Lower lobe of right lung (tissue), 2 donors: ENCODE data around the gene CT47A1. TPM values are rescaled to one million over a fixed set of nuclear protein-coding genes. Genes with fewer than 3 reads are reported as not detected.
"Not testable (repeated sequence)": the region's sequence is repeated elsewhere in the genome, so short reads cannot be mapped to it uniquely, and the experiment has no call there.

Experiments
- ATAC-seq, 2 donors: fragments of 200-7000 bp; cut with Tn5 transposase; one replicate each; pipeline ENCODE4 v1.9.1; 2020 to 2022; ENCODE audit warnings: mild to moderate bottlenecking in 2 of 2, moderate library complexity in 2 of 2
- DNase-seq: peaks from one replicate; pipeline ENCODE4 v3.0.0-alpha.2; 2020
- H3K27ac ChIP-seq: fragments of 200-600 bp; one replicate; pipeline ENCODE4 v1.8.0; 2022
- H3K27me3 ChIP-seq: fragments of 200-600 bp; one replicate; pipeline ENCODE4 v1.8.0; 2022; ENCODE audit warnings: low read depth
- H3K36me3 ChIP-seq: fragments of 200-600 bp; one replicate; pipeline ENCODE4 v1.8.0; 2022; ENCODE audit warnings: mild to moderate bottlenecking
- H3K4me1 ChIP-seq: fragments of 200-600 bp; one replicate; pipeline ENCODE4 v1.8.0; 2022
- H3K4me3 ChIP-seq: fragments of 200-600 bp; one replicate; pipeline ENCODE4 v1.8.0; 2022; ENCODE audit warnings: mild to moderate bottlenecking
- H3K9me3 ChIP-seq: fragments of 200-600 bp; one replicate; pipeline ENCODE4 v1.8.0; 2022
- intact Hi-C: fragments of 100-400 bp; cut with DNase I; formaldehyde crosslinking; loops from one replicate; pipeline ENCODE4 v1.11.0; 2022
- total RNA-seq: library from RNA; stranded (reverse); fragmentation: NEBNext Ultra II Directional; extraction: Animal tissue kit (Norgen Biotek cat#: 25700); gene quantifications from one replicate; pipeline ENCODE4 v1.2.1, GENCODE V29; 2021
- TF ChIP-seq, protein P1 (sequence below): fragments of 200-600 bp; IDR thresholded peaks from one replicate; pipeline ENCODE4 v1.8.0; 2022; ENCODE audit warnings: antibody characterized with exemption, mild to moderate bottlenecking
- donor health status: DM: no; HTN: yes; CAD: no; lungs with severe emphysema.

CT47A1 gene
- total RNA-seq, 1 donor from 2014 or later, result not detected

DNA sequence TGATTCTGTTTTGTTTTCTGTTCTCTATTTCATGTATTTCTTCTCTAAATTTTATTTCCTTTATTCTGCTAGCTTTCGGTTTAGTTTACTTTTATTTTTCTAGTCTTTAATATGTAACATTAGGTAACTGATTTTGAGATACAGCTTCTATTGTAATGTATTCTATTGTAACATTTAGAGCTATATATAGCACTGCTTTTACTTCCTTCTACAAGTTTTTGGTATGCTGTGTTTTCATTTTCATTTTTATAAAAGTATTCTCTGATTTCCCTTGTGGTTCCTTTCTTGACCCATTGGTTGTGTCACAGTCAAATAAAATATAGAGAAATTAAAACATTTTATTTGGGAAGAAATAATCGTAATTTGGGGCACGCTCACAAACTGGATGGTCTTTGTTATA lies 13.9 kb upstream of the CT47A1 start:
- Histone ChIP-seq H3K4me3 (no peak overlapping the region), H3K9me3 (no peaks in the 10 kb centered on the region), H3K36me3 (no peaks in the 10 kb centered on the region), H3K27me3 (no peaks in the 10 kb centered on the region), H3K27ac (no peak overlapping the region), H3K4me1 (no peaks in the 10 kb centered on the region)
- TF ChIP-seq, protein P1, sequence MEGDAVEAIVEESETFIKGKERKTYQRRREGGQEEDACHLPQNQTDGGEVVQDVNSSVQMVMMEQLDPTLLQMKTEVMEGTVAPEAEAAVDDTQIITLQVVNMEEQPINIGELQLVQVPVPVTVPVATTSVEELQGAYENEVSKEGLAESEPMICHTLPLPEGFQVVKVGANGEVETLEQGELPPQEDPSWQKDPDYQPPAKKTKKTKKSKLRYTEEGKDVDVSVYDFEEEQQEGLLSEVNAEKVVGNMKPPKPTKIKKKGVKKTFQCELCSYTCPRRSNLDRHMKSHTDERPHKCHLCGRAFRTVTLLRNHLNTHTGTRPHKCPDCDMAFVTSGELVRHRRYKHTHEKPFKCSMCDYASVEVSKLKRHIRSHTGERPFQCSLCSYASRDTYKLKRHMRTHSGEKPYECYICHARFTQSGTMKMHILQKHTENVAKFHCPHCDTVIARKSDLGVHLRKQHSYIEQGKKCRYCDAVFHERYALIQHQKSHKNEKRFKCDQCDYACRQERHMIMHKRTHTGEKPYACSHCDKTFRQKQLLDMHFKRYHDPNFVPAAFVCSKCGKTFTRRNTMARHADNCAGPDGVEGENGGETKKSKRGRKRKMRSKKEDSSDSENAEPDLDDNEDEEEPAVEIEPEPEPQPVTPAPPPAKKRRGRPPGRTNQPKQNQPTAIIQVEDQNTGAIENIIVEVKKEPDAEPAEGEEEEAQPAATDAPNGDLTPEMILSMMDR, result no peak
- intact Hi-C loops, result no loop called here
- no peak for DNase-seq
- no peak for ATAC-seq

DNA sequence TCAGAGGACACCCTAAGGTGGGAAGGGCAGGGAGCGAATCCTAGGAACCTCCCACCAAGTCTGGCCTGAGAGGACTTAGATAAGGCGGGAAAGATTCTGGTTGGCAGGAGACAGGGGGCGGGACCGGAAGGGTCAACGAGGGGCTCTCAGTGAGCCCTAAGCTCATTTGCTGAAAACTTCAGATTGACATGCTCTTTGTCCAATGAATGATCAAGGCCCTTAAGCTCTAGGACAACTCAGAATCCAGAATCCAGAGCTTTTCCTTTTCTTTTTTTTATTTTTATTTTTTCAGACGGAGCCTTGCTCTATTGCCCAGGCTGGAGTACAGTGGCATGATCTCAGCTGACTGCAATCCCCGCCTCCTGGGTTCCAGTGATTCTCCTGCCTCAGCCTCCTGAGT lies 29.1 kb downstream of the CT47A1 start, which contains the start of gene CT47A7:
Gene CT47A7, minus strand, starts transcription at position 101 of the 400 bp plus-strand sequence. CDS start 255 bp downstream, outside the sequence.
- H3K4me1 ChIP-seq, H3K27ac ChIP-seq, H3K4me3 ChIP-seq, H3K9me3 ChIP-seq, intact Hi-C loops, ATAC-seq, DNase-seq, H3K27me3 ChIP-seq, H3K36me3 ChIP-seq: not testable (repeated sequence)

Other genes with a start within 250 kb of the CT47A1 start
- gene CT47B1, start 109.9 kb downstream of the CT47A1 start, total RNA-seq, result not detected
- not detected for gene CT47A11, start 48.6 kb downstream of the CT47A1 start, total RNA-seq
- not detected for gene CT47A10, start 43.7 kb downstream of the CT47A1 start, total RNA-seq
- not detected for gene CT47A9, start 38.9 kb downstream of the CT47A1 start, total RNA-seq
- not detected for gene CT47A8, start 34.0 kb downstream of the CT47A1 start, total RNA-seq
- gene CT47A7, start 29.2 kb downstream of the CT47A1 start, total RNA-seq, result not detected
- gene CT47A6, start 24.3 kb downstream of the CT47A1 start, total RNA-seq, result not detected
- gene CT47A5, start 19.4 kb downstream of the CT47A1 start, total RNA-seq, result not detected
- not detected for gene CT47A4, start 14.6 kb downstream of the CT47A1 start, total RNA-seq
- not detected for gene CT47A3, start 9.7 kb downstream of the CT47A1 start, total RNA-seq
- not detected for gene CT47A2, start 4.8 kb downstream of the CT47A1 start, total RNA-seq
- gene GLUD2, start 61.9 kb upstream of the CT47A1 start, total RNA-seq, result 1.4 TPM